ENCODE measurements around the gene TYMS.
A peak's percentile ranks its signal among the peaks of the same experiment; 100 is the strongest.

Gene TYMS

GRCh38 chr18:657311-658000 lies at the start of gene TYMS:
TSS of gene TYMS (plus strand) at chr18:657653. CDS start at chr18:657743, 90 bp downstream.
- no peak for DNase-seq (ENCODE audit: low read depth, low spot score)
- H3K27ac ChIP-seq = peak within 1 kb of the TSS; percentile 72

GRCh38 chr18:607930-608329 lies 49.5 kb upstream of the TYMS start:
- no peak for DNase-seq (ENCODE audit: low read depth, low spot score)
- no peak overlapping the region for H3K27ac ChIP-seq

- DNase-seq (ENCODE audit: low read depth, low spot score) = no peak
These were observed 47.1 kb upstream of the TYMS start for GRCh38 chr18:610214-610928.

GRCh38 chr18:612156-612555 lies 45.3 kb upstream of the TYMS start:
- DNase-seq (ENCODE audit: low read depth, low spot score) = no peak
- no peak overlapping the region for H3K27ac ChIP-seq

More at GRCh38 chr18:610214-610928, 47.1 kb upstream of the TYMS start:
- no peak overlapping the region for H3K27ac ChIP-seq

- no peak for DNase-seq (ENCODE audit: low read depth, low spot score)
- no peak overlapping the region for H3K27ac ChIP-seq
These were observed 43.3 kb upstream of the TYMS start for GRCh38 chr18:614193-614592.

- no peak for DNase-seq (ENCODE audit: low read depth, low spot score)
These were observed 42.3 kb upstream of the TYMS start for GRCh38 chr18:615092-615521.

GRCh38 chr18:615773-616172 lies 41.7 kb upstream of the TYMS start:
- no peak for DNase-seq (ENCODE audit: low read depth, low spot score)
- no peak overlapping the region for H3K27ac ChIP-seq

More at GRCh38 chr18:615092-615521, 42.3 kb upstream of the TYMS start:
- no peak overlapping the region for H3K27ac ChIP-seq

- no peak overlapping the region for H3K27ac ChIP-seq
- no peak for DNase-seq (ENCODE audit: low read depth, low spot score)
These were observed 41.0 kb upstream of the TYMS start for GRCh38 chr18:616380-616995.

- no peak overlapping the region for H3K27ac ChIP-seq
- DNase-seq (ENCODE audit: low read depth, low spot score) = no peak
These were observed 39.4 kb upstream of the TYMS start for GRCh38 chr18:617970-618504.

- DNase-seq (ENCODE audit: low read depth, low spot score) = no peak
These were observed 38.8 kb upstream of the TYMS start for GRCh38 chr18:618618-619017.

GRCh38 chr18:621291-622043 lies 36.0 kb upstream of the TYMS start:
- no peak overlapping the region for H3K27ac ChIP-seq
- no peak for DNase-seq (ENCODE audit: low read depth, low spot score)

More at GRCh38 chr18:618618-619017, 38.8 kb upstream of the TYMS start:
- H3K27ac ChIP-seq = no peak overlapping the region

- DNase-seq (ENCODE audit: low read depth, low spot score) = no peak
- H3K27ac ChIP-seq = no peak overlapping the region
These were observed 35.2 kb upstream of the TYMS start for GRCh38 chr18:622289-622688.

- H3K27ac ChIP-seq = no peak overlapping the region
- DNase-seq (ENCODE audit: low read depth, low spot score) = no peak
These were observed 33.5 kb upstream of the TYMS start for GRCh38 chr18:623761-624620.

GRCh38 chr18:627231-627630 lies 30.2 kb upstream of the TYMS start:
- no peak overlapping the region for H3K27ac ChIP-seq
- no peak for DNase-seq (ENCODE audit: low read depth, low spot score)

GRCh38 chr18:629269-630150 lies 27.9 kb upstream of the TYMS start:
- H3K27ac ChIP-seq = no peak overlapping the region
- DNase-seq (ENCODE audit: low read depth, low spot score) = no peak

- no peak overlapping the region for H3K27ac ChIP-seq
- no peak for DNase-seq (ENCODE audit: low read depth, low spot score)
These were observed 25.9 kb upstream of the TYMS start for GRCh38 chr18:631560-631959.

- DNase-seq (ENCODE audit: low read depth, low spot score) = no peak
- peak overlapping the region; percentile 47 for H3K27ac ChIP-seq
These were observed 22.9 kb upstream of the TYMS start for GRCh38 chr18:634551-635045.

GRCh38 chr18:635171-635570 lies 22.3 kb upstream of the TYMS start:
- peak overlapping the region; percentile 47 for H3K27ac ChIP-seq
- DNase-seq (ENCODE audit: low read depth, low spot score) = no peak

All from epithelial cell of prostate (primary cell).